ENCODE measurements around the gene MED16.

GRCh38 chr19:854549-854948 is 38.4 kb downstream of the MED16 start:
- TF ChIP-seq CTCF (IDR thresholded peaks at IDR 0.05; ENCODE audit: low read length) (no peak), EZH2 (IDR thresholded peaks at IDR 0.05; ENCODE audit: borderline replicate concordance, low read length) (no peak)
